BE2C (cell line): ENCODE measurements around the gene CYP4V2.

Experiments
- DNase-seq: peaks from one replicate; pipeline ENCODE4 v3.0.0-alpha.2; 2020
- H3K27me3 ChIP-seq: fragments of 250-450 bp; sonication (Bioruptor Pico); 2 replicates; pipeline ENCODE4 v1.5.1; 2020; ENCODE audit warnings: mild to moderate bottlenecking
- H3K36me3 ChIP-seq: fragments of 250-450 bp; sonication (Bioruptor Pico); 2 replicates; pipeline ENCODE4 v1.5.1; 2020; ENCODE audit warnings: mild to moderate bottlenecking
- H3K4me1 ChIP-seq: fragments of 250-450 bp; sonication (Bioruptor Pico); 2 replicates; pipeline ENCODE4 v1.5.1; 2020
- H3K4me3 ChIP-seq: 2 replicates; pipeline ENCODE4 v1.5.1; 2011; ENCODE audit warnings: low read depth, low read length
- H3K9me3 ChIP-seq: fragments of 250-450 bp; sonication (Bioruptor Pico); 2 replicates; pipeline ENCODE4 v1.5.1; 2020
- TF ChIP-seq, protein P1 (sequence below): IDR thresholded peaks from 2 replicates; pipeline ENCODE4 v1.5.1; 2012; ENCODE audit warnings: mild to moderate bottlenecking, low read depth, low read length

The CYP4V2 gene

DNA sequence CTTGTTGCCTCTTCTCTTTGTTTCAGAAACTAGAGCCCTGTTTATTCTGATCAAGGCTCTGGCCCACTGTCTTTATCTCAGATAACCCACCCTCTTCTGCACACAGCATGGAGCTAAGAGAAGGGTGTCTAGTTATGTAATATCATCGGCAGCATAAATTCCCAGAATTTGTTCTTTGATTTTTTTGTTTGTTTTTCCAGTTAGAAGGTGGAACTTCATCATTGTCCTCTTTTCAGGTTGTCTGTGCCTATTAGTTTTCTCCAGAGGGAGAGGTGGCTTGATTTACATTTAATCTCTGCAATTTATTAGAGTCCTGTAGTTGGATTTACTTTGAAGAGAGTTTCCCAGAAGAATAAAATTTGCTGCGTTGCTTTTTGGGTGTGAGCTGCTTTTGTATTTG, 59.4 kb downstream of the CYP4V2 start:
- Histone ChIP-seq H3K9me3 (no peaks in the 10 kb centered on the region), H3K27me3 (no peaks in the 10 kb centered on the region; the same call in none of the 2 replicates), H3K36me3 (no peaks in the 10 kb centered on the region), H3K4me3 (no peak overlapping the region), H3K4me1 (no peaks in the 10 kb centered on the region)
- no peak for DNase-seq
- TF ChIP-seq, protein P1, sequence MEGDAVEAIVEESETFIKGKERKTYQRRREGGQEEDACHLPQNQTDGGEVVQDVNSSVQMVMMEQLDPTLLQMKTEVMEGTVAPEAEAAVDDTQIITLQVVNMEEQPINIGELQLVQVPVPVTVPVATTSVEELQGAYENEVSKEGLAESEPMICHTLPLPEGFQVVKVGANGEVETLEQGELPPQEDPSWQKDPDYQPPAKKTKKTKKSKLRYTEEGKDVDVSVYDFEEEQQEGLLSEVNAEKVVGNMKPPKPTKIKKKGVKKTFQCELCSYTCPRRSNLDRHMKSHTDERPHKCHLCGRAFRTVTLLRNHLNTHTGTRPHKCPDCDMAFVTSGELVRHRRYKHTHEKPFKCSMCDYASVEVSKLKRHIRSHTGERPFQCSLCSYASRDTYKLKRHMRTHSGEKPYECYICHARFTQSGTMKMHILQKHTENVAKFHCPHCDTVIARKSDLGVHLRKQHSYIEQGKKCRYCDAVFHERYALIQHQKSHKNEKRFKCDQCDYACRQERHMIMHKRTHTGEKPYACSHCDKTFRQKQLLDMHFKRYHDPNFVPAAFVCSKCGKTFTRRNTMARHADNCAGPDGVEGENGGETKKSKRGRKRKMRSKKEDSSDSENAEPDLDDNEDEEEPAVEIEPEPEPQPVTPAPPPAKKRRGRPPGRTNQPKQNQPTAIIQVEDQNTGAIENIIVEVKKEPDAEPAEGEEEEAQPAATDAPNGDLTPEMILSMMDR: no peak

GRCh38 chr4:186255122-186255521, 63.8 kb downstream of the CYP4V2 start:
- Histone ChIP-seq H3K9me3 (no peaks in the 10 kb centered on the region), H3K4me1 (no peaks in the 10 kb centered on the region), H3K27me3 (no peaks in the 10 kb centered on the region; the same call in none of the 2 replicates), H3K36me3 (no peaks in the 10 kb centered on the region), H3K4me3 (no peak overlapping the region)
- TF ChIP-seq, protein P1: no peak
- DNase-seq: no peak

GRCh38 chr4:186258216-186258811, 66.9 kb downstream of the CYP4V2 start:
- H3K4me1 ChIP-seq: no peaks in the 10 kb centered on the region
- DNase-seq: no peak
- no peaks in the 10 kb centered on the region for H3K36me3 ChIP-seq
- no peaks in the 10 kb centered on the region; the same call in 1 of the 2 replicates for H3K27me3 ChIP-seq
- H3K4me3 ChIP-seq: no peak overlapping the region
- TF ChIP-seq, protein P1: no peak
- no peaks in the 10 kb centered on the region for H3K9me3 ChIP-seq

DNA sequence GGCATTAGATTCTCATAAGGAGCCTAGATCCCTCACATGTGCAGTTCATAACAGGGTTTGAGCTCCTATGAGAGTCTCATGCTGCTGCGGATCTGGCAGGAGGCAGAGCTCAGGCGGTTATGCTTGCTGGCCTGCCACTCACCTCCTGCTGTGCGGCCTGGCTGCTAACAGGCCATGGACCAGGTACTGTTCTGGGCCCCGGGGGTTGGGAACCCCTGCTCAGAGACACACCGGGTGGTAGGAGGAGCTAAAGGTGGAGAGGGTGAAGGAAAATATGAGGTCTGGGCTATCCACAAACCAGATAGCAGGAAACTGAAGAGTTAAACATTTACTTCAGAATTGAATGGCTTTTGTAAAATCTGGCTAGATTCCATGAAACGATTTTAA, 68.7 kb downstream of the CYP4V2 start:
- no peaks in the 10 kb centered on the region; the same call in 1 of the 2 replicates for H3K27me3 ChIP-seq
- H3K36me3 ChIP-seq: no peaks in the 10 kb centered on the region
- H3K4me3 ChIP-seq: no peak overlapping the region
- H3K9me3 ChIP-seq: no peaks in the 10 kb centered on the region
- H3K4me1 ChIP-seq: no peaks in the 10 kb centered on the region
- no peak for DNase-seq
- TF ChIP-seq, protein P1: no peak
